ENCODE data around the gene TCERG1L. TPM values are rescaled to one million over a fixed set of nuclear protein-coding genes. Genes with fewer than 3 reads are reported as not detected.
A peak's percentile ranks its signal among the peaks of the same experiment; 100 is the strongest.

The TCERG1L gene
- total RNA-seq, 6 experiments from 2014 or later: not detected

GRCh38 chr10:131261890-131262475 lies 49.5 kb downstream of the TCERG1L start:
- Histone ChIP-seq H3K27ac (no peak overlapping the region), H3K36me3 (no peaks in the 10 kb centered on the region), H3K4me1 (no peaks in the 10 kb centered on the region), H3K9me3 (no peaks in the 10 kb centered on the region), H3K4me3 (no peak overlapping the region), H3K27me3 (no peaks in the 10 kb centered on the region)
- ATAC-seq (no peak), DNase-seq (no peak)
- no peak for TF ChIP-seq POLR2A (IDR thresholded peaks at IDR 0.05)
- TF ChIP-seq, protein P1, sequence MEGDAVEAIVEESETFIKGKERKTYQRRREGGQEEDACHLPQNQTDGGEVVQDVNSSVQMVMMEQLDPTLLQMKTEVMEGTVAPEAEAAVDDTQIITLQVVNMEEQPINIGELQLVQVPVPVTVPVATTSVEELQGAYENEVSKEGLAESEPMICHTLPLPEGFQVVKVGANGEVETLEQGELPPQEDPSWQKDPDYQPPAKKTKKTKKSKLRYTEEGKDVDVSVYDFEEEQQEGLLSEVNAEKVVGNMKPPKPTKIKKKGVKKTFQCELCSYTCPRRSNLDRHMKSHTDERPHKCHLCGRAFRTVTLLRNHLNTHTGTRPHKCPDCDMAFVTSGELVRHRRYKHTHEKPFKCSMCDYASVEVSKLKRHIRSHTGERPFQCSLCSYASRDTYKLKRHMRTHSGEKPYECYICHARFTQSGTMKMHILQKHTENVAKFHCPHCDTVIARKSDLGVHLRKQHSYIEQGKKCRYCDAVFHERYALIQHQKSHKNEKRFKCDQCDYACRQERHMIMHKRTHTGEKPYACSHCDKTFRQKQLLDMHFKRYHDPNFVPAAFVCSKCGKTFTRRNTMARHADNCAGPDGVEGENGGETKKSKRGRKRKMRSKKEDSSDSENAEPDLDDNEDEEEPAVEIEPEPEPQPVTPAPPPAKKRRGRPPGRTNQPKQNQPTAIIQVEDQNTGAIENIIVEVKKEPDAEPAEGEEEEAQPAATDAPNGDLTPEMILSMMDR (IDR thresholded peaks at IDR 0.05): no peak
- intact Hi-C loops (cut with DNase I): no loop called here
- WGBS (ENCODE audit: insufficient coverage, low coverage, low lambda C conversion rate, missing lambda C conversion rate): 54% methylated on average over 7 of the region's 16 CpGs

DNA sequence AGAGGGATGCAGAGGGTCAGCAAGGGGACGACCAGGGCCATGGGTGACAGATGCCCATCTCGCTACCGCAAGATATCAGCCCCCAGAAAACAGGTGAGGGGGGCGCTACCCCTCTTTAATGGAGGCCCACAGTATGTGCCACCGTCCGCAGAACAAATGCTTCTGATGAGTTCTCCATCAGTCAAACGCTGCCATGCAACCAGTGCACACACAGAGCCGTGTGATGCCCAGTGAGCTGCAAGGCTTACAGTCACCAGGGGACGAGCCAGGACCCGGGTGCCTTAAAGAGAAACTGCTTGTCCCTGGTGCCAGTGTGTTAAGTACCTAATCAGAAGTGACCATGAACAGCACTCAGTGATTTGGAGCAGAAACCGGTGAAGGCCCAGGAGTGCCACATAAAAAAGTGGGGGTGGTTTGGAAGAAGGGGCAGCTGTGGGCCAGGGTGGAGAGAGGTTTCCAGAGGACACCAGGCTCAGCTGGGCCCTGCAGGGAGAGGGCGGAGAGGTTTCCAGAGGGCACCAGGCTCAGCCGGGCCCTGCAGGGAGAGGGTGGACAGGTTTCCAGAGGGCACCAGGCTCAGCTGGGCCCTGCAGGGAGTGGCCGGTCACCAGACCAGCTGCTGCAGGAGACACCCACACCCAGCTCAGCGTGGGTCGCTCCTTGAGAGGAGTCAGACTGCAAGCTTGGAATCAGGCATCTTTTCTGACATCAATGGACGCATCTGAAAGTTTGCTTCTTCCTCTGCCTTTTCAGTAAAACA lies 50.9 kb downstream of the TCERG1L start:
- no peak overlapping the region for H3K27ac ChIP-seq
- no peak for ATAC-seq
- intact Hi-C loops (cut with DNase I): no loop called here
- H3K27me3 ChIP-seq: no peaks in the 10 kb centered on the region
- H3K4me3 ChIP-seq: no peak overlapping the region
- no peaks in the 10 kb centered on the region for H3K9me3 ChIP-seq
- no peaks in the 10 kb centered on the region for H3K36me3 ChIP-seq
- peak in 1 of 3 donors; percentile 37 for DNase-seq
- TF ChIP-seq POLR2A (IDR thresholded peaks at IDR 0.05): no peak
- TF ChIP-seq, protein P1 (IDR thresholded peaks at IDR 0.05): no peak
- 33% methylated on average over 6 of the region's 17 CpGs for WGBS (ENCODE audit: insufficient coverage, low coverage, low lambda C conversion rate, missing lambda C conversion rate)
- H3K4me1 ChIP-seq: no peaks in the 10 kb centered on the region

DNA sequence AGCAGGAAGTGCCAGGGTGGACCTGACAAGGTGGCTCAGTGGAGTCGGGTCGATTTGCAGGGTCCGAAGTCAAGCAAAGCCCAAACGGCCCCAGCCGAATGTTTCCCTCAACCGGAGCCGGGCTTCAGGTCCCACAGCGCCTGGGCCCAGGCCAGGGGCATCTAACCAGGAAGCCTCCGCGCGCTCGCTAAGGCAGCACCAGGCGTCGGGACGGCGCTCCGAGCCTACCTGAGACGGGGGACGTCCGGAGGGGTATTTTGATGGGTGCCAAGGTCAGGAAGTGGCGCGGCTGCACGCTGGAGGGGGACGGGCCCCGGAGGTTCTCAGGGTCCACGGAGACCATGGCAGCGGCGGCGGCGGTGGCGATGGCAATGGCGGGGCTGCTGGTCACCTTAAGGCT lies 51.5 kb downstream of the TCERG1L start:
- Histone ChIP-seq H3K9me3 (no peaks in the 10 kb centered on the region), H3K4me1 (no peaks in the 10 kb centered on the region), H3K4me3 (no peak overlapping the region), H3K27ac (no peak overlapping the region), H3K27me3 (no peaks in the 10 kb centered on the region), H3K36me3 (no peaks in the 10 kb centered on the region)
- WGBS (ENCODE audit: insufficient coverage, low coverage, low lambda C conversion rate, missing lambda C conversion rate): 73% methylated on average over 6 of the region's 32 CpGs
- intact Hi-C loops (cut with DNase I): no loop called here
- DNase-seq: peak in 1 of 3 donors; percentile 25
- TF ChIP-seq POLR2A (IDR thresholded peaks at IDR 0.05): no peak
- TF ChIP-seq, protein P1 (IDR thresholded peaks at IDR 0.05): no peak
- ATAC-seq: no peak

- no peaks in the 10 kb centered on the region for H3K4me1 ChIP-seq
- no peaks in the 10 kb centered on the region for H3K27me3 ChIP-seq
- intact Hi-C loops (cut with DNase I): no loop called here
- H3K9me3 ChIP-seq: no peaks in the 10 kb centered on the region
- TF ChIP-seq POLR2A (IDR thresholded peaks at IDR 0.05): no peak
- TF ChIP-seq, protein P1 (IDR thresholded peaks at IDR 0.05): no peak
- no peaks in the 10 kb centered on the region for H3K36me3 ChIP-seq
- H3K27ac ChIP-seq: no peak overlapping the region
- 100% methylated on average over 1 of the region's 11 CpGs for WGBS (ENCODE audit: insufficient coverage, low coverage, low lambda C conversion rate, missing lambda C conversion rate)
- H3K4me3 ChIP-seq: no peak overlapping the region
- ATAC-seq (no peak), DNase-seq (peak in 1 of 3 donors; percentile 43)
Observed at GRCh38 chr10:131259535-131259934, 52.0 kb downstream of the TCERG1L start.
